GM19328 (cell line): ENCODE measurements around the gene FOXK1.
"Not testable (repeated sequence)": the region's sequence is repeated elsewhere in the genome, so short reads cannot be mapped to it uniquely, and the experiment has no call there.

ENCODE experiments used
- ATAC-seq: cut with Tn5 transposase; IDR thresholded peaks from one replicate; pipeline ENCODE4 v1.9.1; 2021; ENCODE audit warnings: mild to moderate bottlenecking, moderate library complexity; ENCODE audit not compliant: unreplicated experiment

Gene FOXK1

DNA sequence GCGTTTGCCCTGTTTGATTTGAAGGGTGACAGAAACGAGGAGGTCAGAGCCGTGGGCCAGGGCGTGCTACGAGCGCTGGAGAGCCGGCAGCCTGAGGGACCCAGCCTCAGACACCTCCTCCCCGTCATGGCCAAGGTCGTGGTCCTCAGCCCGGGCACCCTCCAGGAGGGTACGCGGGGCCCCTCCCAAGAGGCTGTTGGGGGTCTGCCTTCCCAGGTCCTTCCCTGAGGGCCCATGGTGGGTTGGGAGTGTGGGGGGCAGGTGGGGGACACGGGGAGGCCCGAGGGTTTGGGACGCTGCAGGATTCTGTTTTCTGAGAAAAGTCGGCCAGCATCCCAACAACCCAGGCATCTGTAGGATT lies 101.2 kb downstream of the FOXK1 start:
- ATAC-seq: no peak

DNA sequence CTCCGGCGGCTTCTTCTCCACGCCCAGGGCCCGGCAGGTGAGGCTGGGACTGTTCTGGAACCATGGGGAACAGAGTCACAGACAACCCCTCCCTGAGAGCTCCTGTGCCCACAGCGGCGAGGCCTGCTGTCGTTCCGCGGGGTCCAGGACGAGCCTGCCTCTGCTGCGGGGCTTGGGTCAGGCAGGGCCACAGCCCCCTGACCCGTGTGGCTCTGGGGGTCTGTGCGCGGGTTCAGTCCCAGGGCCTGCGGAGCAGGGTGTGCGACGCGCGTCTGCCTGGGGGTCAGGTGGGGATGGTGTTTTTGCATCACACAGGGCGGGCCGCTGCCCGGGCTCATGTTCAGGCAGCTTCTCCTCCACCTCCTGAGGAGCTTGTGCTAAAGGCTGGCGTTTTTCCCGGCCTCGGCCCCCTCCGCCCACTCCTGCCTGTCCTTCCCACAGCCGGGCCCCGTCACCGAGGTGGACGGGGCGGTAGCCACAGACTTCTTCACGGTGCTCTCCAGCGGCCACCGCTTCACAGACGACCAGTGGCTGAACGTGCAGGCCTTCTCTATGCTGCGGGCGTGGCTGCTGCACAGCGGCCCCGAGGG lies 101.8 kb downstream of the FOXK1 start:
- ATAC-seq: no peak

- ATAC-seq: no peak
These were observed 102.7 kb downstream of the FOXK1 start for GRCh38 chr7:4784799-4785198.

DNA sequence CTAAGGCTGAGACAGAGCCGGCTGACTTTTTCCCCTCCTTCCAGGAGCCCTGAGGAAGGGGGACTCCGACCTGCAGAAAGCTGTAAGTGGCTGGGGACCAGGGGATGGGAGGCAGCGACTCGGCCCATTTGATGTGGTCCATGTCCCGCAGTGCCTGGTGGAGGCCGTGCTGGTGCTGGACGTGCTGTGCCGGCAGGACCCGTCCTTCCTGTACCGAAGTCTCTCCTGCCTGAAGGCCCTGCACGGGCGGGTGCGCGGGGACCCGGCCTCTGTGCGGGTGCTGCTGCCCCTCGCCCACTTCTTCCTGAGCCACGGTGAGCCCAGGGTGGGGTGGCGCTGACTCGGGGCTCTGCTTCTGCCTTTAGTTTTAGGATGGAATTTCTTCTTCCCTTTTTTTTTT lies 103.3 kb downstream of the FOXK1 start:
- no peak for ATAC-seq

GRCh38 chr7:4786015-4786414 lies 103.9 kb downstream of the FOXK1 start:
- ATAC-seq: no peak

DNA sequence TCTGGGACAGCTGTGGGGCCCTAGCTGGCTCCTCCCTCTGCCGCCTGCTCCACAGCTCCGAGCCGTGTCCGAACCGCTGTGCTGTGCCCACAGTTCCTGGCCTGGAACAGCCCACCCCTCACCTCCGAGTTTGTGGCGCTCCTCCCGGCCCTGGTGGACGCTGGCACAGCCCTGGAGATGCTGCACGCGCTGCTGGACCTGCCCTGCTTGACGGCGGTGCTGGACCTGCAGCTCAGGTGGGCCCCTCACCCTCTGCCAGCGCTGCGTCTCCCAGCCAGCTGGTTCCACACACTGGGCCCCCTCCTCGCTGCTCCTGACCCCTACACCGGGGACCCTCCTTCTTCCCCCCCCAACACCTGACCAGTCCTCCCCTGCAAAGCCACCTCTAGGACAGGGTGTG lies 105.4 kb downstream of the FOXK1 start:
- ATAC-seq: no peak

- ATAC-seq: no peak
These were observed 106.0 kb downstream of the FOXK1 start for GRCh38 chr7:4787947-4788626.

- no peak for ATAC-seq
These were observed 106.6 kb downstream of the FOXK1 start for GRCh38 chr7:4788627-4789189.

DNA sequence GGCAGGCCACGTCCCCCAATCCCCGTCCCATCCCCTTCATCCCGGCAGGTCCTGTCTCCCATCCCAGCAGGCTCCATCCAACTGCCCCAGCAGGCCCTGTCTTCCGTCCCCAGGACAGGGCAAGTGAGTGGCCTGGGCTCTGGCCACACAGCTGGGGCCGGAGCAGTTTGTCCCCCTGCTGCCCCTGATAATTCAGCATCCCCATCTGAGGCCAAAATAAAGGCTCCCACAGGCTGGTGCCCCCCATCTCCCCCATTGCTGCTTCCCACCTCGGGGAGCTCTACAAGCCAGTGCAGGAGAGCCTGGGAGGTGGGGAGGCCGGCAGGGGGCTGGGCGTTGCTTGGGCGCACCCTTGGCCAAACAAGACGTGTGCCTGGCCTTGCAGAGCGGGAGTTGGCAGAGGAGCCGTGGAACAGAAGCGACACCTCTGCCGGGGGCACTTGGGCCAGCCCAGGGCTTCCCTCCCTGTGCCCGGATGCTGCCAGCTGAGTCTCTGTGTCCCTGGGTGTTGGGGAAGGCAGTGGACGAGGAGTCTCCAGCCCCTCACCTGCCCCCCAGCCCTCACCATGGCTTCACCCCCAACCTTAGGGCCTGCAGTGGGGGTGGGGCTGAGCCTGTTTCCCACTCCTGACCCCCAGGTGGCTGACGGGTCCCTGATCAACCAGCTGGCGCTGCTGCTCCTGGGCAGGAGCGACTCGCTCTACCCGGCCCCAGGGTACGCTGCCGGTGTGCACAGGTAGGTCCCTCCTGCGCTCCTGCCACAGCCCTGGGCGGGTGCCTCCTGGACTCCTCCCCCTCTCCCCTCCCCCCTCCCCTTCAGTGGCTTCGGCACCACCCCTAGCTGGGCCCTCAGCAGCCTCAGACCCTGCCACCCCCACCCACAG lies 107.3 kb downstream of the FOXK1 start:
- ATAC-seq: no peak

GRCh38 chr7:4790078-4790465 lies 108.0 kb downstream of the FOXK1 start:
- no peak for ATAC-seq

DNA sequence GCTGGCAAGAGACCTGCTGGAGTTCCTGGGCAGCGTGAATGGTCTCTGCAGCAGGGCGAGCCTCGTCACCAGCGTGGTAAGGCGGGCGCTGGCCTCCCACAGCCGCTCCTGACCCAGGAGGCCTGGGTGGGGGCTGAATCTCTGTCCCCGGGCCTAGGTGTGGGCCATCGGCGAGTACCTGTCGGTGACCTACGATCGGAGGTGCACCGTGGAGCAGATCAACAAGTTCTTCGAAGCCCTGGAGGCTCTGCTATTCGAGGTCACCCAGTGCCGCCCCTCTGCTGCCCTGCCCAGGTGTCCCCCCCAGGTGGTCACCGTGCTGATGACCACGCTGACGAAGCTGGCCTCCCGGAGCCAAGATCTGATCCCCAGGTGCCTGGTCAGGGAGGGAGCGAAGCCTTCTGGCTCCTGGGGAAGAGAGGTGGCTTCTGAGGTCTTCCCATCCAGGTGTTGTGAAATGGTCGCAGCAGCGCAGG lies 108.5 kb downstream of the FOXK1 start:
- ATAC-seq: no peak

DNA sequence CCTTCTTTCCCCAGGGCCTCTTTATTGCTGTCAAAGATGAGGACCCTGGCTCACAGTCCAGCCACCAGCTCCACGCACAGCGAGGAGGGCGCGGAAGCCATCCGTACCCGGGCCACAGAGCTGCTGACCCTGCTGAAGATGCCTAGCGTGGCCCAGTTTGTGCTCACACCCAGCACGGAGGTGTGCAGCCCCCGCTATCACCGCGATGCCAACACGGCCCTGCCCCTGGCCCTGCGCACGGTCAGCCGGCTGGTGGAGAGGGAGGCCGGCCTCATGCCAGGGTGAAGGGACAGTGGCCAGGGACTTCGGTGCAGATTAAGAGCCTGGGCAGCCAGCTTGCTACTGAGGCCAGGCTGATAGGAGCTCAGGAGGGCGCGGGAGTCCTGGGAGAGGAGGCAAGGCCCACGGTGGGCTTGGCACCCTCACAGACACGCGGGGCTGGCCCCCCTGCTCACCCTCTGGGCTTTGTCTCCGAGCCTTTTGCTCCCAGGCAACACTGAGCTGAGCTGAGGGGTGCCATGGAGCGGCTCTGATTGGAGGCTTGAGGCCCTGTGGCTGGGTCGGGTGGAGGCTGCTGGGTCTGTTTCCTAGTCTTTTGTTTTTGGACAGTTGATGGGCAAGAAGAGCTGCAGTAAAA lies 109.1 kb downstream of the FOXK1 start:
- ATAC-seq: no peak

DNA sequence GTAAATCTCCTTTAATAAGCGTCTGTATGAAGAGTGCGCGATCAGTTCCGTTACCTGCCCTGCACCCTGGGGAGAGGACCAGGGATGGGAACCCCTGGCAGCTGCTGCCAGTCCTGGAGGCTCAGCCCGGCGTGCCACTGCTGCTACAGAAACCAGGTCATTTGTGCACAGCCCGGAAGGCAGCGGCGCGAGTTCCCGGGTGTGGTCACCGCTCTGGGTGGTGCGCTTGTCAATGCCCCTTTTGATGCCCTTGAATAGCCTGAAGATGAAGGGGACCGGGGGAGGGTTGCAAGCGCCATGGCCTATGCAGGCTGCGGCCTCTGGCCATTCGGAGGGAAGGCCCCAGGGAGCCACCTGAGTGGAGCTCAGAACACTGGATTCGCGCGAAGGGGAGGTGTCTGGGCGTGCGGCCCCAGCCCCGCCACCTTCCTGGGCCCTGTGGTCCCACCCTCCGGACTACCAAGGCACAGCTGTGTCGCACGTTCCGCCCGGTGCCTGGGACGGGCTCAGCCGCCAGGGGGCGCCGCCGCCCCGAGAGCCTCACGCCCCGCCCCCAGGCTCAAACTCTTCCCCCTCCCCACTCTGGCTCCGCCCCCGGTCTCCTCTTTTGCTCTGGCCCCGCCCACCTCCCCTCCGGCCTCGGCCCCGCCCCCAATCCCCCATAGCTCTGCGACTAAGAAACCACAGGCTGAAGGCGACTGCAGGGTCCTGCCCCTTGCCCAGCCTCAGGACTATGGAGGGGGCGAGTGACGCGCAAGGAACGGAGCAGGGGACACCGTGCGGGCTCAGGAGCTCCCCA lies 109.8 kb downstream of the FOXK1 start:
- no peak for ATAC-seq

DNA sequence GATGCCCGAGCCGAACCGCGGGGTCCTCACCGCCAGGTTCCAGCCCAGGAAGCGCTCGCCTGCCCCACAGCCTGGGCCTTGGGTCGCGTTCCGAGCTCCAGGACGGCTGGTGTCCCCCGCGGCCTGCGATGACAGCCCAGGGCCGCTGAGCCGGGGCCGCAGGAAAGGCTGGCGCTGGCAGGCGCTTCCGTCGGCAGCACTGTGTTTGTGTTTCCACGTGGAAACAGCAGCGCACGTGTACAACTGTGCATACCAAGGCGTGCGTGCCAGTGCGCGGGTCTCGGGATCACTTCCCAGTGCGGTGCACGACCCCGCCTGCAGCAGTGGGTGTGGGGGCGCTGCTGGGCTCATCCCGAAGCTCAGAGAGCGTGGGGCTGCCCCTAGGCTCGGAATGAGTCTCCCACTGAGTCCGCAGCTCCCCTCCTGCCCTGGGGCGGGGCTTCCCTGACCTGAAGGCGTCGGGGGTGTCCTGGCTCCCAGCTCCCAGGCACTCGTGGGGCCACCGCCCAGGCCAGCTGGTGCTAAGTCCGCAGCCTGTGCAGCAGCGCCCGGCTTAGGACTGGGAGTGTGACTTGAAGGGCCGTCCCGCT lies 110.5 kb downstream of the FOXK1 start:
- ATAC-seq: no peak

- not testable (repeated sequence) for ATAC-seq
These were observed 111.4 kb downstream of the FOXK1 start for GRCh38 chr7:4793385-4793993.

GRCh38 chr7:4794171-4794570 lies 112.1 kb downstream of the FOXK1 start:
- not testable (repeated sequence) for ATAC-seq

- no peak for ATAC-seq
These were observed 112.7 kb downstream of the FOXK1 start for GRCh38 chr7:4794591-4795350.

DNA sequence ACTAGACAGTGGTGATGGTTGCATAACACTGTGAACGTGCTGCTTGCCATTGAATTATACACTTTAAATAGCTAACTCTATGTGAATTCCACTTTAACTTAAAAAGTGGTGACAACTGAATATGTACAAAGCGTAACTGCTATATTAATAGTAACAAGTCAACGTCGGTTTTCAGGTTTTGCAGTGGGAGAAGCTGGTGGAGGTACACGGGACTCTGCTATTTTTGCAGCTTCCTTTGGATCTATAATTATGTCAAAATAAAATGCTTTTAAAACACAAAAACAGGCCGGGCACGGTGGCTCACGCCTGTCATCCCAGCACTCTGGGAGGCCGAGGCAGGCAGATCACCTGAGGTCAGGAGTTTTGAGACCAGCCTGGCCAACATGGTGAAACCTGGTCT lies 114.4 kb downstream of the FOXK1 start:
- ATAC-seq: no peak
